Measurements from ENCODE around the gene PUS1.

The PUS1 gene

DNA sequence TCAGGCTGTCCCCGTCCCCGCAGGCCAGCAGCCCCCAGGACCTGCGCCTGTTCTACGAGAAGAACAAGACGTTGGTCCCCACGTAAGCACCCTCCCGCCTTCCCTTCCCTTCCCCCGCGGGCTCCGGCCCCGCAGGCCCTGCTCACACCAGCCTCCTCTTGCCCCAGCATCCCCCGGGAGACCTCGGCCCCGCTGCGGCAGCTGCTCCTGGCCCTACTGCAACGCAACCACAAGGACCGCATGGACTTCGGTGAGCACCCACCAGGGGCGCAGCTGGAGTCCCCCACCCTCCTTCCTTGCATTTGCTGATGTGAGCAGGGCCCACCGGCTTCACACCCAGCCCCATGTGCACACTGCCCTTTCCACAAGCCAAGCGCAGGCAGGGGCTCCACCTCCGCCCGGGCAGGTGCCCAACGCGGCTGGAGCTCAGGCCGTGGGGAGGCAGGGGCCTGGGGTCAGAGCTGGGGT lies 19.3 kb upstream of the PUS1 start:
- no peak for TF ChIP-seq EZH2phosphoT487 (IDR thresholded peaks at IDR 0.05; ENCODE audit: borderline replicate concordance)
- Histone ChIP-seq H3K9me3 (ENCODE audit: insufficient read depth, low read depth, low read length) (no peaks in the 10 kb centered on the region), H3F3A (ENCODE audit: low read depth) (no peaks in the 10 kb centered on the region), H2AFZ (ENCODE audit: low read length) (no peak overlapping the region), H3K9me2 (replicated peaks; ENCODE audit: low read depth, low read length) (no peaks in the 10 kb centered on the region), H3K9ac (ENCODE audit: low read depth, low read length, poor library complexity, severe bottlenecking) (no peak overlapping the region), H3K79me2 (ENCODE audit: insufficient read depth, low read length) (peaks cover 9% of the 10 kb centered on the region; the same call in 1 of the 2 replicates), H3K4me2 (ENCODE audit: low read depth, low read length, poor library complexity, severe bottlenecking) (no peak overlapping the region), H3K27me3 (ENCODE audit: insufficient read depth, low read length, poor library complexity, severe bottlenecking) (no peaks in the 10 kb centered on the region), H3K36me3 (ENCODE audit: insufficient read depth, low read length) (peaks cover 56% of the 10 kb centered on the region; the same call in 1 of the 2 replicates), H4K20me1 (ENCODE audit: insufficient read depth, low read length, poor library complexity, severe bottlenecking) (peaks cover 3% of the 10 kb centered on the region), H3K4me1 (ENCODE audit: insufficient read depth, low read length, poor library complexity, severe bottlenecking) (peaks cover 3% of the 10 kb centered on the region), H3K4me3 (ENCODE audit: low read length, poor library complexity, severe bottlenecking) (no peak overlapping the region)

DNA sequence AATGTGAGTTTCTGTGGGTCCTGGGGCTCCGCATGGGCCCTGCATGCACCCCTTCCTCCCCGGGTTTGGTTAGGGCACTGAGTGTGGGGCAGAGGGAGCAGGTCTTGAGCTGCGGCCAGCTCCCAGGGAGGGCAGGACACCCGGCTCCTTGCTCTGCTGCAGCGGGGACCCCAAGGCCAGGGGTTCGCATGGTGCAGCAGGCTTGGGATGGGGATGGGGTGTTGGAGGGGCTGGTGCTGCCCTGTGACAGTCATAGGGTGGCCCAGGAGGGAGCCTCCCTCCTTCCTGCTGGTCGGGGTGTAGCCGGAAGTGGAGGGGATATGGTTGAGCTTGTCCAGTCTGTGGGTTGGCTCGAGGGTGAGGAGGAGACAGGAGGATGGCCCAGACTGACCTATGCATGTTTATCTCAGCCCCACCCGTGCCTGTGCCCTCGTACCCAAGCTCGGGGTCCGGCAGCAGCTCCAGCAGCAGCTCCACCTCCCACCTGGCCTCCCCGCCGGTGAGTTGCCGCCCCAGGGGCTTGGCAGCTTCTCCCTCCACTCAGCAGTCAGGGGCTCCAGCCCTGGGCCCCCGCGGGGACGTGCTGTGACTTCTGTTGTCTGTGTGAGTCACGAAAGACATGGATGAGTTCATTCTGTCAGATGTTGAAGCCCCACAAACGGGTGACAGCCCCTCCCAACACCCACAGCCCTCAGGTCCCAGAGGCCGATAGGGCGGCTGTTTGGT lies 18.6 kb upstream of the PUS1 start:
- no peaks in the 10 kb centered on the region for H3F3A ChIP-seq (ENCODE audit: low read depth)
- peaks cover 62% of the 10 kb centered on the region; the same call in 1 of the 2 replicates for H3K36me3 ChIP-seq (ENCODE audit: insufficient read depth, low read length)
- no peaks in the 10 kb centered on the region for H3K27me3 ChIP-seq (ENCODE audit: insufficient read depth, low read length, poor library complexity, severe bottlenecking)
- peaks cover 3% of the 10 kb centered on the region for H4K20me1 ChIP-seq (ENCODE audit: insufficient read depth, low read length, poor library complexity, severe bottlenecking)
- H3K4me2 ChIP-seq (ENCODE audit: low read depth, low read length, poor library complexity, severe bottlenecking) = no peak overlapping the region
- no peak for TF ChIP-seq EZH2phosphoT487 (IDR thresholded peaks at IDR 0.05; ENCODE audit: borderline replicate concordance)
- TF ChIP-seq, protein P1, sequence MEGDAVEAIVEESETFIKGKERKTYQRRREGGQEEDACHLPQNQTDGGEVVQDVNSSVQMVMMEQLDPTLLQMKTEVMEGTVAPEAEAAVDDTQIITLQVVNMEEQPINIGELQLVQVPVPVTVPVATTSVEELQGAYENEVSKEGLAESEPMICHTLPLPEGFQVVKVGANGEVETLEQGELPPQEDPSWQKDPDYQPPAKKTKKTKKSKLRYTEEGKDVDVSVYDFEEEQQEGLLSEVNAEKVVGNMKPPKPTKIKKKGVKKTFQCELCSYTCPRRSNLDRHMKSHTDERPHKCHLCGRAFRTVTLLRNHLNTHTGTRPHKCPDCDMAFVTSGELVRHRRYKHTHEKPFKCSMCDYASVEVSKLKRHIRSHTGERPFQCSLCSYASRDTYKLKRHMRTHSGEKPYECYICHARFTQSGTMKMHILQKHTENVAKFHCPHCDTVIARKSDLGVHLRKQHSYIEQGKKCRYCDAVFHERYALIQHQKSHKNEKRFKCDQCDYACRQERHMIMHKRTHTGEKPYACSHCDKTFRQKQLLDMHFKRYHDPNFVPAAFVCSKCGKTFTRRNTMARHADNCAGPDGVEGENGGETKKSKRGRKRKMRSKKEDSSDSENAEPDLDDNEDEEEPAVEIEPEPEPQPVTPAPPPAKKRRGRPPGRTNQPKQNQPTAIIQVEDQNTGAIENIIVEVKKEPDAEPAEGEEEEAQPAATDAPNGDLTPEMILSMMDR (conservative IDR thresholded peaks at IDR 0.05; ENCODE audit: low read length) = no peak
- peaks cover 3% of the 10 kb centered on the region; the same call in 1 of the 2 replicates for H3K79me2 ChIP-seq (ENCODE audit: insufficient read depth, low read length)
- no peak overlapping the region for H2AFZ ChIP-seq (ENCODE audit: low read length)
- H3K9me3 ChIP-seq (ENCODE audit: insufficient read depth, low read depth, low read length) = no peaks in the 10 kb centered on the region
- H3K4me1 ChIP-seq (ENCODE audit: insufficient read depth, low read length, poor library complexity, severe bottlenecking) = peaks cover 1% of the 10 kb centered on the region
- no peak overlapping the region for H3K9ac ChIP-seq (ENCODE audit: low read depth, low read length, poor library complexity, severe bottlenecking)
- H3K9me2 ChIP-seq (replicated peaks; ENCODE audit: low read depth, low read length) = no peaks in the 10 kb centered on the region
- H3K4me3 ChIP-seq (ENCODE audit: low read length, poor library complexity, severe bottlenecking) = no peak overlapping the region

DNA sequence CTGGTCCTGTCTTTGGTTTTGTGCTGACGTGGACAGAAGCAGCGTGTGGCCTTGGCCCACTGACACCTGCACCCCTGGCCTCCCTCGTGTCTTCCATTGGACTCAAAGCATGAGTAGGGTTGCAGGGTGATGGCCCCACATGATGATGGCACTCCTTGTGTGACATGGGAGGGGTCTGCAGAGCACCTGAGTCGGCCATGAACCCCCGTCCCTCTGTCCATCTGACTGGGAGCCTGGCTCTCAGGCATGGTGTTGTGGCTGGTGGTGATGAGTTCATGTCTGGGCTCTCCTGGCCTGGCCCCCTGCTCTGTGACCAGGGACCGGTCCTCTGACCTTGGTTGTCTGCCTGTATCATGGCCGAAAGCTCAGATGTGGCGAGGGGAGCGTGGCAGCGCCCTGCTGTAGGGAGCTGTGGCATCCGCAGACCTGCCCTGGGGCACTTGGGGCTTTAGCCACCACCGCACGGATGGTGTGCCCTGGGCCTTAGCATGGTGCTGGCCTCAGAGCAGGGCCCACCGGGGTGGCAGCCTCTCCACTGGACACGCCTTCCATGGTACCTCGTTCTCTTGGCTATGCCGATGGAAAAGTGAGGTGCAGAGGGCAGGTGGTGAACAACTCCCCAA lies 17.9 kb upstream of the PUS1 start:
- H3K4me1 ChIP-seq (ENCODE audit: insufficient read depth, low read length, poor library complexity, severe bottlenecking) = no peaks in the 10 kb centered on the region
- no peak overlapping the region for H3K9ac ChIP-seq (ENCODE audit: low read depth, low read length, poor library complexity, severe bottlenecking)

More for the DNA sequence above, 17.9 kb upstream of the PUS1 start:
- Histone ChIP-seq H2AFZ (ENCODE audit: low read length) (no peak overlapping the region), H3K9me2 (replicated peaks; ENCODE audit: low read depth, low read length) (no peaks in the 10 kb centered on the region), H3K79me2 (ENCODE audit: insufficient read depth, low read length) (no peaks in the 10 kb centered on the region; the same call in 1 of the 2 replicates), H3K4me3 (ENCODE audit: low read length, poor library complexity, severe bottlenecking) (no peak overlapping the region), H3K36me3 (ENCODE audit: insufficient read depth, low read length) (peaks cover 68% of the 10 kb centered on the region; the same call in 1 of the 2 replicates), H3K4me2 (ENCODE audit: low read depth, low read length, poor library complexity, severe bottlenecking) (no peak overlapping the region), H3F3A (ENCODE audit: low read depth) (no peaks in the 10 kb centered on the region), H4K20me1 (ENCODE audit: insufficient read depth, low read length, poor library complexity, severe bottlenecking) (no peaks in the 10 kb centered on the region), H3K27me3 (ENCODE audit: insufficient read depth, low read length, poor library complexity, severe bottlenecking) (no peaks in the 10 kb centered on the region), H3K9me3 (ENCODE audit: insufficient read depth, low read depth, low read length) (no peaks in the 10 kb centered on the region)
- TF ChIP-seq, protein P1 (conservative IDR thresholded peaks at IDR 0.05; ENCODE audit: low read length) = no peak
- TF ChIP-seq EZH2phosphoT487 (IDR thresholded peaks at IDR 0.05; ENCODE audit: borderline replicate concordance) = no peak

Measured in Loucy (cell line).